ENCODE measurements around the gene CD59.
"Not testable (repeated sequence)": the region's sequence is repeated elsewhere in the genome, so short reads cannot be mapped to it uniquely, and the experiment has no call there.

The CD59 gene

GRCh38 chr11:33665350-33666106 lies 70.7 kb downstream of the CD59 start:
- DNase-seq, result no peak

- no peak for DNase-seq
Observed at GRCh38 chr11:33664827-33665226, 71.4 kb downstream of the CD59 start.

GRCh38 chr11:33664166-33664565 lies 72.1 kb downstream of the CD59 start:
- DNase-seq, result no peak

- DNase-seq, result no peak
Observed at GRCh38 chr11:33663121-33663520, 73.1 kb downstream of the CD59 start.

- DNase-seq, result not testable (repeated sequence)
Observed at GRCh38 chr11:33661526-33661925, 74.7 kb downstream of the CD59 start.

- no peak for DNase-seq
Observed at GRCh38 chr11:33660962-33661361, 75.3 kb downstream of the CD59 start.

- no peak for DNase-seq
Observed at GRCh38 chr11:33659370-33660139, 76.7 kb downstream of the CD59 start.

- no peak for DNase-seq
Observed at GRCh38 chr11:33658195-33658900, 77.9 kb downstream of the CD59 start.

GRCh38 chr11:33657757-33658156 lies 78.5 kb downstream of the CD59 start:
- DNase-seq, result no peak

- no peak for DNase-seq
Observed at GRCh38 chr11:33656768-33657167, 79.5 kb downstream of the CD59 start.

- DNase-seq, result no peak
Observed at GRCh38 chr11:33655842-33656600, 80.2 kb downstream of the CD59 start.

GRCh38 chr11:33654594-33654993 lies 81.6 kb downstream of the CD59 start:
- DNase-seq, result no peak
